H9 (cell line): ENCODE results near the gene MYH14. TPM values are rescaled to one million over a fixed set of nuclear protein-coding genes. Genes with fewer than 3 reads are reported as not detected.

ENCODE experiments used
- DNase-seq: peaks from one replicate; pipeline ENCODE4 v3.0.0-alpha.2; 2017
- H2AFZ ChIP-seq: one replicate; pipeline ENCODE4 v1.6.1; 2013; ENCODE audit warnings: mild to moderate bottlenecking, low read length, control low read depth, moderate library complexity
- H2AK5ac ChIP-seq: 2 replicates; pipeline ENCODE4 v1.6.1; 2013; ENCODE audit warnings: low read length, control low read depth, mixed read lengths; ENCODE audit not compliant: insufficient read length
- H2BK120ac ChIP-seq: one replicate; pipeline ENCODE4 v1.6.1; 2013; ENCODE audit warnings: low read depth, mild to moderate bottlenecking, low read length, control low read depth, inconsistent platforms; ENCODE audit not compliant: poor library complexity, severe bottlenecking
- H2BK12ac ChIP-seq: 2 replicates; pipeline ENCODE4 v1.6.1; 2013; ENCODE audit warnings: low read length, control low read depth, mixed read lengths, low read depth; ENCODE audit not compliant: insufficient read length
- H2BK15ac ChIP-seq: 2 replicates; pipeline ENCODE4 v1.6.1; 2013; ENCODE audit warnings: low read depth, low read length, control low read depth
- H2BK20ac ChIP-seq: one replicate; pipeline ENCODE4 v1.6.1; 2013; ENCODE audit warnings: low read depth, mild to moderate bottlenecking, low read length, control low read depth, inconsistent platforms; ENCODE audit not compliant: poor library complexity, severe bottlenecking
- H2BK5ac ChIP-seq: 2 replicates; pipeline ENCODE4 v1.6.1; 2013; ENCODE audit warnings: low read length, control low read depth, mixed read lengths; ENCODE audit not compliant: insufficient read length
- H3K14ac ChIP-seq: 2 replicates; pipeline ENCODE4 v1.6.1; 2013; ENCODE audit warnings: low read length, control low read depth; ENCODE audit not compliant: insufficient read depth
- H3K18ac ChIP-seq: 2 replicates; pipeline ENCODE4 v1.6.1; 2013; ENCODE audit warnings: low read depth, mild to moderate bottlenecking, mixed read lengths, low read length, control low read depth; ENCODE audit not compliant: insufficient read length
- H3K23ac ChIP-seq: 2 replicates; pipeline ENCODE4 v1.6.1; 2013; ENCODE audit warnings: low read length, control low read depth, mixed read lengths, low read depth; ENCODE audit not compliant: insufficient read length
- H3K23me2 ChIP-seq: 2 replicates; pipeline ENCODE4 v1.6.1; 2013; ENCODE audit warnings: low read depth, mild to moderate bottlenecking, mixed read lengths, low read length, control low read depth; ENCODE audit not compliant: insufficient read length, poor library complexity, severe bottlenecking
- H3K27ac ChIP-seq: 2 replicates; pipeline ENCODE4 v1.5.1; 2013; ENCODE audit warnings: low read length, control low read depth, mixed read lengths, low read depth; ENCODE audit not compliant: insufficient read length
- H3K27me3 ChIP-seq: 2 replicates; pipeline ENCODE4 v1.6.1; 2013; ENCODE audit warnings: low read length, control low read depth, inconsistent platforms; ENCODE audit not compliant: insufficient read depth
- H3K4ac ChIP-seq: 2 replicates; pipeline ENCODE4 v1.6.1; 2013; ENCODE audit warnings: low read depth, mild to moderate bottlenecking, control low read depth, inconsistent platforms, low read length, moderate library complexity
- H3K4me1 ChIP-seq: 2 replicates; pipeline ENCODE4 v1.6.1; 2013; ENCODE audit warnings: low read length, control low read depth, inconsistent platforms; ENCODE audit not compliant: insufficient read depth
- H3K4me2 ChIP-seq: 2 replicates; pipeline ENCODE4 v1.6.1; 2013; ENCODE audit warnings: low read length, control low read depth, mixed read lengths; ENCODE audit not compliant: insufficient read length, insufficient read depth
- H3K56ac ChIP-seq: 2 replicates; pipeline ENCODE4 v1.6.1; 2013; ENCODE audit warnings: low read depth, mild to moderate bottlenecking, mixed read lengths, low read length, control low read depth; ENCODE audit not compliant: insufficient read length
- H3K79me1 ChIP-seq: 2 replicates; pipeline ENCODE4 v1.6.1; 2013; ENCODE audit warnings: low read depth, mild to moderate bottlenecking, moderate library complexity, low read length, control low read depth, inconsistent platforms; ENCODE audit not compliant: insufficient read depth, poor library complexity, severe bottlenecking
- H3K79me2 ChIP-seq: 2 replicates; pipeline ENCODE4 v1.6.1; 2013; ENCODE audit warnings: low read length, control low read depth, inconsistent platforms; ENCODE audit not compliant: insufficient read depth
- H3K9ac ChIP-seq: 2 replicates; pipeline ENCODE4 v1.6.1; 2013; ENCODE audit warnings: low read length, control low read depth, mixed read lengths; ENCODE audit not compliant: insufficient read length; ENCODE audit errors: extremely low read depth
- H3K9me3 ChIP-seq: one replicate; pipeline ENCODE4 v1.6.1; 2013; ENCODE audit warnings: low read depth, low read length, inconsistent platforms; ENCODE audit not compliant: control insufficient read depth
- H3T11ph ChIP-seq: one replicate; pipeline ENCODE4 v1.6.1; 2013; ENCODE audit warnings: mild to moderate bottlenecking, low read length, control low read depth, inconsistent platforms
- H4K20me1 ChIP-seq: one replicate; pipeline ENCODE4 v1.6.1; 2013; ENCODE audit not compliant: control insufficient read depth, insufficient read length, insufficient read depth
- H4K5ac ChIP-seq: 2 replicates; pipeline ENCODE4 v1.6.1; 2013; ENCODE audit warnings: low read depth, mild to moderate bottlenecking, mixed read lengths, low read length, control low read depth; ENCODE audit not compliant: insufficient read length
- H4K8ac ChIP-seq: replicated peaks from 2 replicates; pipeline ENCODE4 v1.6.1; 2013; ENCODE audit warnings: low read length, control low read depth, mixed read lengths, low read depth; ENCODE audit not compliant: insufficient read length
- H4K91ac ChIP-seq: 2 replicates; pipeline ENCODE4 v1.6.1; 2013; ENCODE audit warnings: low read depth, mild to moderate bottlenecking, moderate library complexity, mixed read lengths, low read length, control low read depth; ENCODE audit not compliant: insufficient read length
- H3K27ac Mint-ChIP-seq, 3 experiments: 2 replicates in 2 of 3; 3 replicates in 1 of 3; pipeline ENCODE4 v1.8.0; 2020 to 2021; ENCODE audit warnings: mixed read lengths in 3 of 3, mild to moderate bottlenecking in 1 of 3, moderate library complexity in 1 of 3
- H3K27me3 Mint-ChIP-seq: 2 replicates; pipeline ENCODE4 v1.8.0; 2021; ENCODE audit warnings: low read depth, mild to moderate bottlenecking, moderate library complexity, mixed read lengths
- H3K36me3 Mint-ChIP-seq, 3 experiments: 2 replicates in 2 of 3; 3 replicates in 1 of 3; pipeline ENCODE4 v1.8.0; 2020 to 2021; ENCODE audit warnings: low read depth in 3 of 3, mixed read lengths in 3 of 3; ENCODE audit not compliant: insufficient read depth in 1 of 3
- H3K4me1 Mint-ChIP-seq, 2 experiments: 2 replicates each; pipeline ENCODE4 v1.8.0; 2020; ENCODE audit warnings: mixed read lengths in 2 of 2
- H3K4me3 Mint-ChIP-seq, 2 experiments: 2 replicates in 1 of 2; 3 replicates in 1 of 2; pipeline ENCODE4 v1.8.0; 2020 to 2021; ENCODE audit warnings: mild to moderate bottlenecking in 2 of 2, mixed read lengths in 2 of 2, moderate library complexity in 1 of 2
- H3K9me3 Mint-ChIP-seq, 2 experiments: 2 replicates in 1 of 2; 3 replicates in 1 of 2; pipeline ENCODE4 v1.8.0; 2020; ENCODE audit warnings: mild to moderate bottlenecking in 2 of 2, mixed read lengths in 2 of 2, moderate library complexity in 1 of 2
- WGBS: extraction: QIAGEN DNeasy Blood & Tissue Kit; methylation state at CpG from one replicate; pipeline ENCODE4 v1.1.7; 2013; ENCODE audit warnings: missing lambda C conversion rate, low lambda C conversion rate, mixed read lengths; ENCODE audit not compliant: insufficient read length; ENCODE audit errors: extremely low coverage; 5-methylcytosine and 5-hydroxymethylcytosine counted together
- total RNA-seq: library from RNA; stranded (reverse); gene quantifications from 2 replicates; pipeline ENCODE4 v1.2.1, GENCODE V29; 2021
- TF ChIP-seq, protein P1 (sequence below): fragments of 200-600 bp; sonication (generic); conservative IDR thresholded peaks from 3 replicates; pipeline ENCODE4 v1.8.0; 2021; ENCODE audit warnings: antibody characterized with exemption, mild to moderate bottlenecking

Gene MYH14
- total RNA-seq, 1 experiment from 2014 or later, result 27.7 TPM

DNA sequence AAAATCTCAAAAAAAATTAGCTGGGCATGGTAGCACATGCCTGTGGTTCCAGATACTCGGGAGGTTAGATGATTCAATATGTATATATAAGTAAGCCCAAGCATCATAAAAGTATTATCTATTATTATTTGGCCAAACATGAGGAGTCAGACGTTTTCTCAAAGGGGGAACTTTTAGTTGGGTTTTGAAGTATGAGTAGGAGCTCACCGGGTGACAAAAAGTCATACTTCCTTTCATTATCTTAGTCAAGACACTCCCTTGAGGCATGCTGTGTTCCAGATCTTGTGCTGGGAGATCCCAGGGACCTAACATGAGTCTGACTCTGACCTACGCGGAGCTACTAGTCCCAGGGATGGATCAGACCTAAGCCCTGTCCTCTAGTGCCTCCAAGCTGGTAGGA is 8.2 kb upstream of the MYH14 start:
- Histone ChIP-seq H2BK15ac (no peak overlapping the region), H3K4me2 (no peak overlapping the region), H2BK5ac (no peak overlapping the region), H3K18ac (no peak overlapping the region), H3K23ac (no peak overlapping the region), H3K23me2 (no peaks in the 10 kb centered on the region), H3K9me3 (no peaks in the 10 kb centered on the region), H3K4me1 (no peaks in the 10 kb centered on the region), H3K9ac (no peak overlapping the region), H2BK12ac (no peak overlapping the region), H4K20me1 (no peaks in the 10 kb centered on the region), H3K4ac (no peak overlapping the region), H3K27ac (no peak overlapping the region), H3T11ph (no peak overlapping the region), H4K91ac (no peak overlapping the region), H4K5ac (no peak overlapping the region), H3K56ac (no peak overlapping the region), H3K79me1 (no peaks in the 10 kb centered on the region), H2BK120ac (no peak overlapping the region), H2BK20ac (no peak overlapping the region), H2AK5ac (no peak overlapping the region), H4K8ac (no peak overlapping the region), H3K14ac (no peak overlapping the region), H2AFZ (no peak overlapping the region), H3K27me3 (no peaks in the 10 kb centered on the region; the same call in 1 of the 2 replicates), H3K79me2 (no peaks in the 10 kb centered on the region)
- Mint-ChIP-seq H3K27ac (no peak overlapping the region), H3K36me3 (no peaks in the 10 kb centered on the region), H3K9me3 (peaks cover 2 to 9% of the 10 kb centered on the region in 2 experiments; a peak in 3 of 5 replicates), H3K4me3 (no peak overlapping the region), H3K27me3 (peaks cover 42% of the 10 kb centered on the region), H3K4me1 (peaks cover 0 to 9% of the 10 kb centered on the region in 2 experiments; a peak in 2 of 4 replicates)
- no CpG with 5 or more reads among the region's 5 CpGs for WGBS
- TF ChIP-seq, protein P1, sequence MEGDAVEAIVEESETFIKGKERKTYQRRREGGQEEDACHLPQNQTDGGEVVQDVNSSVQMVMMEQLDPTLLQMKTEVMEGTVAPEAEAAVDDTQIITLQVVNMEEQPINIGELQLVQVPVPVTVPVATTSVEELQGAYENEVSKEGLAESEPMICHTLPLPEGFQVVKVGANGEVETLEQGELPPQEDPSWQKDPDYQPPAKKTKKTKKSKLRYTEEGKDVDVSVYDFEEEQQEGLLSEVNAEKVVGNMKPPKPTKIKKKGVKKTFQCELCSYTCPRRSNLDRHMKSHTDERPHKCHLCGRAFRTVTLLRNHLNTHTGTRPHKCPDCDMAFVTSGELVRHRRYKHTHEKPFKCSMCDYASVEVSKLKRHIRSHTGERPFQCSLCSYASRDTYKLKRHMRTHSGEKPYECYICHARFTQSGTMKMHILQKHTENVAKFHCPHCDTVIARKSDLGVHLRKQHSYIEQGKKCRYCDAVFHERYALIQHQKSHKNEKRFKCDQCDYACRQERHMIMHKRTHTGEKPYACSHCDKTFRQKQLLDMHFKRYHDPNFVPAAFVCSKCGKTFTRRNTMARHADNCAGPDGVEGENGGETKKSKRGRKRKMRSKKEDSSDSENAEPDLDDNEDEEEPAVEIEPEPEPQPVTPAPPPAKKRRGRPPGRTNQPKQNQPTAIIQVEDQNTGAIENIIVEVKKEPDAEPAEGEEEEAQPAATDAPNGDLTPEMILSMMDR, result no peak
- DNase-seq, result no peak
